Thoracic aorta (tissue), 2 donors: Measurements from ENCODE around the gene CASQ1. TPM values are rescaled to one million over a fixed set of nuclear protein-coding genes. Genes with fewer than 3 reads are reported as not detected.

Source experiments
- ATAC-seq: fragments of 150-250 bp; one replicate; pipeline ENCODE4 v1.8.0; 2017; ENCODE audit warnings: low read depth; ENCODE audit not compliant: insufficient number of reproducible peaks, low FRiP score
- DNase-seq: peaks from one replicate; pipeline ENCODE4 v3.0.0-alpha.2; 2020; ENCODE audit warnings: low spot score
- H3K27ac ChIP-seq, 2 donors: fragments of 200-600 bp; sonication (generic); 1 replicate in 1 of 2; 2 replicates in 1 of 2; pipeline ENCODE4 v1.5.1; 2016; ENCODE audit warnings: mild to moderate bottlenecking in 2 of 2, moderate library complexity in 2 of 2
- H3K27me3 ChIP-seq: fragments of 200-600 bp; sonication (generic); replicated peaks from 2 replicates; pipeline ENCODE4 v1.6.0; 2016; ENCODE audit warnings: mild to moderate bottlenecking; ENCODE audit not compliant: insufficient read depth
- H3K36me3 ChIP-seq: fragments of 200-600 bp; sonication (generic); one replicate; pipeline ENCODE4 v1.5.1; 2016
- H3K4me1 ChIP-seq, 2 donors: fragments of 200-600 bp; sonication (generic); 1 replicate in 1 of 2; 2 replicates in 1 of 2; pipeline versions ENCODE4 v1.5.1 to v1.6.0; 2016; ENCODE audit warnings: low read depth in 2 of 2, mild to moderate bottlenecking in 1 of 2; ENCODE audit not compliant: control insufficient read depth in 1 of 2
- H3K4me3 ChIP-seq: fragments of 200-600 bp; sonication (generic); 2 replicates; pipeline ENCODE4 v1.5.1; 2016; ENCODE audit warnings: mild to moderate bottlenecking
- H3K9me3 ChIP-seq: fragments of 200-600 bp; sonication (generic); 2 replicates; pipeline ENCODE4 v1.5.1; 2016
- total RNA-seq, 2 donors: library from RNA; depleted of rRNA; stranded (reverse); fragments of >200 nt; gene quantifications; one replicate each; pipeline versions ENCODE4 v1.1.0 to v1.2.3, GENCODE V29; 2016
- TF ChIP-seq, protein P1 (sequence below): fragments of 200-600 bp; sonication (generic); IDR thresholded peaks from one replicate; pipeline ENCODE4 v1.5.1; 2019; ENCODE audit warnings: antibody characterized with exemption

Gene CASQ1
- total RNA-seq, 2 donors from 2014 or later = 6.0 to 10.7 TPM

DNA sequence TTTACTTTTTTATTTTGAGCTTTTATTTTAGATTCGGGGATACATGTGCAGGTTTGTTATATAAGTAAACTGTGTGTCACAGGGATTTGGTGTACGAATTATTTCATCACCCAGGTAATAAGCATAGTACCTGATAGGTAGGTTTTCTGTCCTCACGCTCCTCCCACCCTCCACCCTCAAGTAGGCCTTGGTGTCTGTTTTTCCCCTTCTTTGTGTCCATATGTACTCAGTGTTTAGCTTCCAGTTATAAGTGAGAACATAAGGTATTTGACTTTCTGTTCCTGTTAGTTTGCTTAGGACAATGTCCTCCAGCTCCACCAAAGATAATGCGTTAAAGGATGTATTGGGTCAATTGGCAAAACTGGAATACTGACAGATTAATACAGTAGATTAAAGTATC lies 33.2 kb upstream of the CASQ1 start:
- TF ChIP-seq, protein P1, sequence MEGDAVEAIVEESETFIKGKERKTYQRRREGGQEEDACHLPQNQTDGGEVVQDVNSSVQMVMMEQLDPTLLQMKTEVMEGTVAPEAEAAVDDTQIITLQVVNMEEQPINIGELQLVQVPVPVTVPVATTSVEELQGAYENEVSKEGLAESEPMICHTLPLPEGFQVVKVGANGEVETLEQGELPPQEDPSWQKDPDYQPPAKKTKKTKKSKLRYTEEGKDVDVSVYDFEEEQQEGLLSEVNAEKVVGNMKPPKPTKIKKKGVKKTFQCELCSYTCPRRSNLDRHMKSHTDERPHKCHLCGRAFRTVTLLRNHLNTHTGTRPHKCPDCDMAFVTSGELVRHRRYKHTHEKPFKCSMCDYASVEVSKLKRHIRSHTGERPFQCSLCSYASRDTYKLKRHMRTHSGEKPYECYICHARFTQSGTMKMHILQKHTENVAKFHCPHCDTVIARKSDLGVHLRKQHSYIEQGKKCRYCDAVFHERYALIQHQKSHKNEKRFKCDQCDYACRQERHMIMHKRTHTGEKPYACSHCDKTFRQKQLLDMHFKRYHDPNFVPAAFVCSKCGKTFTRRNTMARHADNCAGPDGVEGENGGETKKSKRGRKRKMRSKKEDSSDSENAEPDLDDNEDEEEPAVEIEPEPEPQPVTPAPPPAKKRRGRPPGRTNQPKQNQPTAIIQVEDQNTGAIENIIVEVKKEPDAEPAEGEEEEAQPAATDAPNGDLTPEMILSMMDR = no peak
- no peak overlapping the region for H3K27ac ChIP-seq
- H3K36me3 ChIP-seq = no peaks in the 10 kb centered on the region
- H3K27me3 ChIP-seq = no peaks in the 10 kb centered on the region
- H3K9me3 ChIP-seq = no peaks in the 10 kb centered on the region
- H3K4me1 ChIP-seq = peaks cover 3 to 30% of the 10 kb centered on the region in 2 donors
- no peak overlapping the region for H3K4me3 ChIP-seq
- ATAC-seq = no peak
- DNase-seq = no peak

DNA sequence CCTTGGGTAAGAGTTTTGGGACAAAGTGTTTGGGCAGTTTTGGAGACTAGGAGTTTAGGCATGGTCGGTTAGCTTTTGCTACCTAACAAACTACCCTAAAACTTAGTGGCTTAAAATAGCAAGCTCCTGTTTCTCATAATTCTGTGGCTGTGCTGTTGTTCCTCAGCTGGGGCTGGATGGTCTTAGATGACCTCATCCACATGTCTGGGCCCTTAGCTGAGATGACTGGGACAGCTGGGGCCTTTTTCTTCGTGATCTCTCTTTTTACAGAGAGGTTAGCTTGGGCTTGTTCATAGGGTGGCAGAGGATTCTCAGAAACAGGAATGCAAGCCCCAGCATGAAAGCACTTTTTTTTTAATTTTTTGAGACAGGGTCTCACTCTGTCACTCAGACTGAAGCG lies 32.3 kb upstream of the CASQ1 start:
- Histone ChIP-seq H3K36me3 (no peaks in the 10 kb centered on the region), H3K9me3 (no peaks in the 10 kb centered on the region), H3K4me1 (peaks cover 3 to 34% of the 10 kb centered on the region in 2 donors), H3K27ac (peak overlapping the region; percentile 18 to 42), H3K4me3 (no peak overlapping the region), H3K27me3 (no peaks in the 10 kb centered on the region)
- ATAC-seq (no peak), DNase-seq (no peak)
- TF ChIP-seq, protein P1 = no peak

DNA sequence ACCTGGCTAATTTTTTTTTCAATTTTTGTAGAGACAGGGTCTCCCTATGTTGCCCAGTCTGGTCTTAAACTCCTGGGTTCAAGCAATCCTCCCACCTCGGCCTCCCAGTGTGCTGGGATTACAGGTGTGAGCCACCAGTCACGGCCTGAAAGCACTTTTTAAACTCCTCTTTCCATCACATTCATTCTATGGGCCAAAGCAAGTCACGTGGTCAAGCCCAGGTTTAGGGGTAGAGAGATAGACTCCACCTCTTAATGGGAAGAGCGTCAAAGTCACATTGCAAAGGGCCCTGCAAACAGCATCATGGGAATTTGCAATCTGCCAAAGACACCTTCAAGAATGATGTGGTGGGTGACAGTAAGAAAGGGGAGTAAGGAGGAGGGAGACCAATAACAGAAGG lies 31.8 kb upstream of the CASQ1 start:
- peak overlapping the region in 1 of 2 donors; percentile 42 for H3K27ac ChIP-seq

DNA sequence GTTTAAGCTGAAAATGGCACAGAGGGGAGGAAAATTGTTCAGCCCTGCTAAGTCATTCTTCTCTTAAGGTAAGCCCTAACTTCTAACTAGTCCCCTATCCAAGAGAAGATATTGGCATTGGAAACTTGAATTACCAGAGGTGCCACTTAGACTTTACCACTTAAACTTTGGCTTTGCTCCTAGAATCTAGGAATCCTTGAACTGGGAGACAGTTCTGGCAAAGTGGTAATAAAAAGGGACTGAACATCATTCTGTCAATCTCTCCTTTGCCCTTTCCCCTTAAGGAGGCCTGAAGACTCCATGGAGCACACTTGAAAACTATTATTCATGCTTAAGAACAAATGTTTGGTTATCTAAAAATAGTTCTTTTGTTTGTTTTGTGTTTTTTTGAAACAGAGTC lies 30.5 kb upstream of the CASQ1 start:
- Histone ChIP-seq H3K36me3 (no peaks in the 10 kb centered on the region), H3K27me3 (no peaks in the 10 kb centered on the region), H3K4me3 (no peak overlapping the region), H3K9me3 (no peaks in the 10 kb centered on the region), H3K4me1 (peaks cover 3 to 34% of the 10 kb centered on the region in 2 donors), H3K27ac (no peak overlapping the region)
- ATAC-seq (no peak), DNase-seq (no peak)
- TF ChIP-seq, protein P1 = no peak

More for the DNA sequence above, 31.8 kb upstream of the CASQ1 start:
- TF ChIP-seq, protein P1 = no peak
- no peaks in the 10 kb centered on the region for H3K27me3 ChIP-seq
- peaks cover 3 to 34% of the 10 kb centered on the region in 2 donors for H3K4me1 ChIP-seq
- no peak for DNase-seq
- ATAC-seq = no peak
- no peaks in the 10 kb centered on the region for H3K36me3 ChIP-seq
- no peak overlapping the region for H3K4me3 ChIP-seq
- no peaks in the 10 kb centered on the region for H3K9me3 ChIP-seq

DNA sequence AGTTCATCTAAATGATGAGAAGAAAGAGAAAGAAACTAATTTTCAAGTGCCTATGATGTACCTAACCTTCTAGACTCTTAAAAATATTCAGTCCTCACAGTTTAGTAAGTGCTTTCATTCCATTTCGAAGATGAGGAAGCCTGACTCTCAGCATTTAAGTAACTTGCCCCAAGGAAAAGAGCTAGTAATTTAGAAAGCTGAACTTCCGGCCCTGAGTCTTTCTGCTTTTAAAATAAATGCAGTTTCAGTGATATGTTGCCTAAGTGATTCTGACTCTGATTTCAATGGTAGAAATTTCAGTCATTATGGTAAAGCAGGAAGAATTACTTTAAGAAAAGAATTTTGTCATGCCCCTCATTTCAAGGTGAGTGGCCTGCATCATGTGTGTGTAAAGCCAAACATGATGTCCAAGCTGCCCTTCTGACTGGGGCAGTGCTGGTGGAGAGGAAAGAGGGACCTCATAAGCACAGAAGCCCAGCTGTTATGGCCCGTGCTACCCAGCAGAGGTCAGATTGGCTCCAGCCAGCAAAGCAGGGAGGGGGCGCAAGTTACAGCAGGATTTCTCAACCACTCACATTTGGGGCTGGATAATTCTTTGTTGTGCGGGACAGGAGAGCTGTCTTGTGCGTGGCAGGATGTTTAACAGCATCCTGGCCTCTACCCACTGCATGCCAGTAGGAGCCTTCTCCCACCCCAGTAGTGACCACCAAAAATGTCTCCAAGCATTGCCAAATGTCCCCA lies 28.2 kb upstream of the CASQ1 start:
- Histone ChIP-seq H3K9me3 (no peaks in the 10 kb centered on the region), H3K27ac (no peak overlapping the region), H3K4me1 (peaks cover 3 to 29% of the 10 kb centered on the region in 2 donors), H3K4me3 (no peak overlapping the region), H3K36me3 (no peaks in the 10 kb centered on the region), H3K27me3 (no peaks in the 10 kb centered on the region)
- DNase-seq (no peak), ATAC-seq (no peak)
- TF ChIP-seq, protein P1 = peak; percentile 33
